T-helper 17 cell (primary cell): ENCODE results near the gene ARHGAP1. TPM values are rescaled to one million over a fixed set of nuclear protein-coding genes. Genes with fewer than 3 reads are reported as not detected.

ENCODE experiments used
- ATAC-seq: fragments of 150-1000 bp; cut with Tn5 transposase; 2 replicates; pipeline ENCODE4 v1.10.0; 2021; ENCODE audit warnings: mild to moderate bottlenecking, moderate library complexity
- DNase-seq, 3 donors: peaks; one replicate each; pipeline versions ENCODE4 v3.0.0 to v3.0.0-alpha.2; 2020 to 2021
- H3K9me3 ChIP-seq: one replicate; pipeline ENCODE4 v1.7.0; 2013; ENCODE audit warnings: low read length, mild to moderate bottlenecking; ENCODE audit not compliant: control insufficient read depth, poor library complexity, severe bottlenecking
- H3K27ac Mint-ChIP-seq: one replicate; pipeline ENCODE4 v1.8.0; 2022; ENCODE audit warnings: mild to moderate bottlenecking, moderate library complexity, mixed read lengths
- H3K27me3 Mint-ChIP-seq: one replicate; pipeline ENCODE4 v1.8.0; 2022; ENCODE audit warnings: mixed read lengths
- H3K36me3 Mint-ChIP-seq: one replicate; pipeline ENCODE4 v1.8.0; 2022; ENCODE audit warnings: low read depth, mixed read lengths
- H3K4me1 Mint-ChIP-seq: one replicate; pipeline ENCODE4 v1.8.0; 2022; ENCODE audit warnings: mild to moderate bottlenecking, mixed read lengths
- H3K4me3 Mint-ChIP-seq: one replicate; pipeline ENCODE4 v1.8.0; 2022; ENCODE audit warnings: mild to moderate bottlenecking, moderate library complexity, mixed read lengths
- total RNA-seq, 4 donors: library from RNA in 2 of 4; stranded (reverse) in 2 of 4; gene quantifications; one replicate each; pipeline ENCODE4 v1.2.3 and lab custom pipeline; 2022 to 2026

ARHGAP1 gene
- total RNA-seq, 2 donors from 2014 or later = 58.0 to 65.9 TPM

- peaks cover 2% of the 10 kb centered on the region for H3K4me1 Mint-ChIP-seq
These were observed 28.9 kb upstream of the ARHGAP1 start for GRCh38 chr11:46729110-46730027.

GRCh38 chr11:46728659-46729040 is 28.2 kb upstream of the ARHGAP1 start:
- H3K9me3 ChIP-seq = no peaks in the 10 kb centered on the region
- H3K27ac Mint-ChIP-seq = peak overlapping the region; percentile 11
- peaks cover 2% of the 10 kb centered on the region for H3K4me1 Mint-ChIP-seq
- H3K4me3 Mint-ChIP-seq = no peak overlapping the region
- H3K27me3 Mint-ChIP-seq = no peaks in the 10 kb centered on the region
- DNase-seq (no peak), ATAC-seq (no peak)
- H3K36me3 Mint-ChIP-seq = no peaks in the 10 kb centered on the region

More at GRCh38 chr11:46729110-46730027, 28.9 kb upstream of the ARHGAP1 start:
- no peak overlapping the region for H3K4me3 Mint-ChIP-seq
- H3K9me3 ChIP-seq = no peaks in the 10 kb centered on the region
- no peaks in the 10 kb centered on the region for H3K27me3 Mint-ChIP-seq
- H3K27ac Mint-ChIP-seq = peak overlapping the region; percentile 11
- H3K36me3 Mint-ChIP-seq = no peaks in the 10 kb centered on the region
- ATAC-seq (no peak), DNase-seq (no peak)

DNA sequence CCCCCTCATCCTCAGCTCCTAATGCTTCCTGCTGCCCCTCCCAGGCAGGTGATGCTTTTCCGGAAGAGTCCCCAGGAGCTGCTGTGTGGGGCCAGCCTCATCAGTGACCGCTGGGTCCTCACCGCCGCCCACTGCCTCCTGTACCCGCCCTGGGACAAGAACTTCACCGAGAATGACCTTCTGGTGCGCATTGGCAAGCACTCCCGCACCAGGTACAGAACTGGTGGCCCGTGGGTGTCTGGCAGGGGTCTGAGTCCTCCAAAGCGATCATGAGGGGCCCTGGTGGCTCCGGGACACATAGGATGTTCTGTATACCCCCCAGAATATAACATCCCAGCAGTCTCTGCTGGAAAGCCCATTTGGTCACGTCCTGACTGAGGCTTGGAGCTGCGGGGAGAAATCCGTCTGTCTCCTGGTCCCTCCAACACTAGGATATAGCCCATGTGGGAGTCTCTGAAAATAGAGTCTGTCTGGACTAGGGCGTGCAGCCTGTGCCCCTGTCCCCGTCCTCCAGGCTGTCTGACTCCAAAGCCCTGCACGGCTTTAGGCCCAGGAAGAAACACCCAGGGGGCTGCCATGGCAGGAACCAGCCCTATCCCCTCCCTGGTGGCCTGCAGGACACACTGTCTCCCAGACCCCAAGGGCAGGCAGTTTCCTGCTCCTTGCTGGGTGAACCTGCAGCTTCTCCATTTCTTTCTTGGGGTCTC is 27.7 kb upstream of the ARHGAP1 start:
- Mint-ChIP-seq H3K27ac (no peak overlapping the region), H3K36me3 (no peaks in the 10 kb centered on the region), H3K27me3 (no peaks in the 10 kb centered on the region), H3K4me3 (no peak overlapping the region), H3K4me1 (peaks cover 2% of the 10 kb centered on the region)
- ATAC-seq (no peak), DNase-seq (no peak)
- H3K9me3 ChIP-seq = no peaks in the 10 kb centered on the region

- Mint-ChIP-seq H3K36me3 (no peaks in the 10 kb centered on the region), H3K27me3 (no peaks in the 10 kb centered on the region), H3K27ac (no peak overlapping the region), H3K4me1 (peaks cover 2% of the 10 kb centered on the region), H3K4me3 (no peak overlapping the region)
- ATAC-seq (no peak), DNase-seq (no peak)
- H3K9me3 ChIP-seq = no peaks in the 10 kb centered on the region
These were observed 25.9 kb upstream of the ARHGAP1 start for GRCh38 chr11:46726206-46726862.

DNA sequence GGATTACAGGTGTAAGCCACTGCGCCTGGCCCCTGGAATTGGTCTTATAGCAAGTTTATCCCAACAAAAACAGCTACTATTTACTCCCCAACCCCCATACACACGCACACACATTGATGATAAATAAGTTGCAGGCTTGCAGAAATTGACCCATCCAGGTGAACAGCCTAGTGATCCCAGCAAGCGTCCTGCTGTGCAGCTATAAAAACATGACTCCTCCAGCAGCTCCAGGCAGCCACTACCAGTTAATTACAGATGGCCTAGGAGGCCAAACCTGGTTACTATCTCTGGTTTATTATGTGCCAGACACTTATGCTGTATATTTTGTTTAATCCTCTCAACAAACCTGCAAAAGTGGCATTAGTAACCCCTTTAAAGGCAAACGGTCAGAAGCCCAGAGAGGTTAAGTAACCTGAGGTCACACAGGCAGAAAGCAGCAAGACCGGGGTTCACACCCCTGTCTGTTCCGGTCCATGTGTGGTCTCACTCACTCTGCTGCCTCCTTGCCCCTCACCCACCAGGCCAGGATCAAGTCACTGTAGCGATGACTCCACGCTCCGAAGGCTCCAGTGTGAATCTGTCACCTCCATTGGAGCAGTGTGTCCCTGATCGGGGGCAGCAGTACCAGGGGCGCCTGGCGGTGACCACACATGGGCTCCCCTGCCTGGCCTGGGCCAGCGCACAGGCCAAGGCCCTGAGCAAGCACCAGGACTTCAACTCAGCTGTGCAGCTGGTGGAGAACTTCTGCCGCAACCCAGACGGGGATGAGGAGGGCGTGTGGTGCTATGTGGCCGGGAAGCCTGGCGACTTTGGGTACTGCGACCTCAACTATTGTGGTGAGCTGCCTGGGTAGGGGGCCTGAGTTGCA is 25.2 kb upstream of the ARHGAP1 start:
- Mint-ChIP-seq H3K4me3 (no peak overlapping the region), H3K27ac (no peak overlapping the region), H3K36me3 (no peaks in the 10 kb centered on the region), H3K4me1 (peaks cover 2% of the 10 kb centered on the region), H3K27me3 (no peaks in the 10 kb centered on the region)
- DNase-seq (no peak), ATAC-seq (no peak)
- no peaks in the 10 kb centered on the region for H3K9me3 ChIP-seq

GRCh38 chr11:46724088-46724487 is 23.7 kb upstream of the ARHGAP1 start:
- ATAC-seq (no peak), DNase-seq (no peak)
- H3K4me1 Mint-ChIP-seq = no peaks in the 10 kb centered on the region
- no peaks in the 10 kb centered on the region for H3K9me3 ChIP-seq
- H3K36me3 Mint-ChIP-seq = no peaks in the 10 kb centered on the region
- no peak overlapping the region for H3K4me3 Mint-ChIP-seq
- H3K27ac Mint-ChIP-seq = no peak overlapping the region
- H3K27me3 Mint-ChIP-seq = no peaks in the 10 kb centered on the region

DNA sequence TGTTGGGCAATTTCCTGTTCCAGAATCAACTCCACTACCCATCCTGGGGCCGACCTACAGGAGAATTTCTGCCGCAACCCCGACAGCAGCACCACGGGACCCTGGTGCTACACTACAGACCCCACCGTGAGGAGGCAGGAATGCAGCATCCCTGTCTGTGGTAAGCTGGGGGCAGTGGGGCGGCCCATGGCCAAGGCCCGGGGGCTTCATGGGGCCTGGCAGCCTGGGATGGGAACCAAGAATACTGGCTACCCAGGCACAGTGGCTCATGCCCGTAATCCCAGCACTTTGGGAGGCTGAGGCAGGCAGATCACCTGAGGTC is 22.9 kb upstream of the ARHGAP1 start:
- H3K27me3 Mint-ChIP-seq = no peaks in the 10 kb centered on the region
- DNase-seq = no peak
- no peak overlapping the region for H3K27ac Mint-ChIP-seq
- no peaks in the 10 kb centered on the region for H3K36me3 Mint-ChIP-seq
- no peak for ATAC-seq
- H3K4me1 Mint-ChIP-seq = peaks cover 3% of the 10 kb centered on the region
- no peaks in the 10 kb centered on the region for H3K9me3 ChIP-seq
- H3K4me3 Mint-ChIP-seq = no peak overlapping the region

DNA sequence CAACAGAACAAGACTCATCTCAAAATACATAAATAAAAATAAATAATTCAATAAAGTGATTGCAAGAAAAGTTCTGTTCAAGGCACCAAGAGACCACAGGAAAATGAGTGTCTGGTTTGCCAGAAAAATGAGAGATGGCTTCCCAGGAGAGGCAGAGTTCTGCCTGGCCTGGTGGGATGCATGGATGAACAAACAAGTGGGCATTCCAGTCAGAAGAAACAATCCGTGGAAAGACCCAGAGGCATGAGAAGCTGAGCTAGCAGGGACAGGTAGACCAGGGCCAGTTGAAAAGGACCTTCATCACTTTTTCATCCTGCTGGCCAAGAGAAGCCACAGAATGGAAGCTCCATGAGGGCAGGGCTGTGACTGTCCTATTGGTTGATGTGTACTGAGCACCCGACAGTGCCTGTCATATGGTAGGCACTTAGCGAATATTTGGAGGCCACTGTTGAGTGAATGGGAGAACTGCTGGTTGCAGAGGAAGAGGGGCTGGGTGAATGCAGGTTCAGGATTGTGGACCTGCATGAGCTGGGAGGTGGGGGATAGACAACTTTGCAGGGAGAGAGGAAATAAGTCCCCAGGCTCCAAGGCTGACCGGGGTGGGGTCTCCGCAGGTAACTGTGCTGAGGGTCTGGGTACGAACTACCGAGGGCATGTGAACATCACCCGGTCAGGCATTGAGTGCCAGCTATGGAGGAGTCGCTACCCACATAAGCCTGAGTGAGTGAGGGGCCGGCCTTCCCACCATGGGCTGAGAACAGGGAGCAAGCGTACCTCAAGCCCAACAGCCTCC is 22.3 kb upstream of the ARHGAP1 start:
- H3K27ac Mint-ChIP-seq = no peak overlapping the region
- no peaks in the 10 kb centered on the region for H3K27me3 Mint-ChIP-seq
- no peaks in the 10 kb centered on the region for H3K36me3 Mint-ChIP-seq
- ATAC-seq = no peak
- peaks cover 5% of the 10 kb centered on the region for H3K4me1 Mint-ChIP-seq
- H3K9me3 ChIP-seq = no peaks in the 10 kb centered on the region
- no peak overlapping the region for H3K4me3 Mint-ChIP-seq
- no peak for DNase-seq

GRCh38 chr11:46721286-46721685 is 20.9 kb upstream of the ARHGAP1 start:
- no peak for ATAC-seq
- Mint-ChIP-seq H3K4me3 (no peak overlapping the region), H3K27ac (no peak overlapping the region), H3K27me3 (no peaks in the 10 kb centered on the region), H3K4me1 (peaks cover 5% of the 10 kb centered on the region), H3K36me3 (no peaks in the 10 kb centered on the region)
- DNase-seq = no peak
- H3K9me3 ChIP-seq = no peaks in the 10 kb centered on the region

DNA sequence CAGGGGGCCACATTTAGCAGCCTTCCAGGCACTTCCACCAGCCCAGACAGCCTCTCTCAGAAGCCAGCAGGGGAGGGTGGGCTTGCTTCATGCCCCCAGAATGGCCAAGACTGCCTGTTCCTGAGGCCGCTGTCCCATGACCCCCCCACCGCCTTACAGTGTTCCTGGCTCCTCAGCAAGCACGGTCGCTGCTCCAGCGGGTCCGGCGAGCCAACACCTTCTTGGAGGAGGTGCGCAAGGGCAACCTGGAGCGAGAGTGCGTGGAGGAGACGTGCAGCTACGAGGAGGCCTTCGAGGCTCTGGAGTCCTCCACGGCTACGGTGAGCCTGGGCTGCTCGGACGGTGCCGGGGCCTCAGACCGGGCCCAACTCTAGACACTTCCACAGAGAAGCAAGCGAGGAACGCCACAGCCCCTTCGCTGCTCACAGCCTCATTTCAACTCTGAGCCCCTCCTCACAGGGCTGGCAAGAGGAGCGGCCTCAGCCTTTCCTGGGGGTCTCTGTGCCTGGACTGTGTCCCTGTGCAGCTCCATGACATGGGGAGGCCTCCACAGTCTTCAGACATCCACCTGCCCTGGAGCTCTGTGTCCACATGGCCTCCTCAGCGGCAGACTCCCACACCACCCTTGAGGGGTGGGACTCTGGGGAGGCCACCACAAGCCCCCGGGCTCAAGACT is 19.3 kb upstream of the ARHGAP1 start:
- Mint-ChIP-seq H3K4me3 (no peak overlapping the region), H3K4me1 (peaks cover 5% of the 10 kb centered on the region), H3K36me3 (no peaks in the 10 kb centered on the region), H3K27me3 (no peaks in the 10 kb centered on the region), H3K27ac (no peak overlapping the region)
- no peaks in the 10 kb centered on the region for H3K9me3 ChIP-seq
- ATAC-seq (no peak), DNase-seq (no peak)

- no peaks in the 10 kb centered on the region for H3K36me3 Mint-ChIP-seq
- no peak within 1 kb of the TSS for H3K4me3 Mint-ChIP-seq
- no peaks in the 10 kb centered on the region for H3K27me3 Mint-ChIP-seq
- H3K27ac Mint-ChIP-seq = no peak within 1 kb of the TSS
- ATAC-seq (no peak), DNase-seq (no peak)
- no peaks in the 10 kb centered on the region for H3K9me3 ChIP-seq
- peaks cover 5% of the 10 kb centered on the region for H3K4me1 Mint-ChIP-seq
These were observed 18.7 kb upstream of the ARHGAP1 start, which contains the start of gene F2 for GRCh38 chr11:46719048-46719542. TSS of gene F2 (plus strand) at chr11:46719213. CDS start at chr11:46719236, 23 bp downstream.
